ENCODE measurements around the gene CLEC1A. TPM values are rescaled to one million over a fixed set of nuclear protein-coding genes. Genes with fewer than 3 reads are reported as not detected.

The CLEC1A gene, protein sequence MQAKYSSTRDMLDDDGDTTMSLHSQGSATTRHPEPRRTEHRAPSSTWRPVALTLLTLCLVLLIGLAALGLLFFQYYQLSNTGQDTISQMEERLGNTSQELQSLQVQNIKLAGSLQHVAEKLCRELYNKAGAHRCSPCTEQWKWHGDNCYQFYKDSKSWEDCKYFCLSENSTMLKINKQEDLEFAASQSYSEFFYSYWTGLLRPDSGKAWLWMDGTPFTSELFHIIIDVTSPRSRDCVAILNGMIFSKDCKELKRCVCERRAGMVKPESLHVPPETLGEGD
- total RNA-seq (2014; rRNA removed; shearing (Covaris generic)): 0.50 and 1.4 TPM in 2 replicates

DNA sequence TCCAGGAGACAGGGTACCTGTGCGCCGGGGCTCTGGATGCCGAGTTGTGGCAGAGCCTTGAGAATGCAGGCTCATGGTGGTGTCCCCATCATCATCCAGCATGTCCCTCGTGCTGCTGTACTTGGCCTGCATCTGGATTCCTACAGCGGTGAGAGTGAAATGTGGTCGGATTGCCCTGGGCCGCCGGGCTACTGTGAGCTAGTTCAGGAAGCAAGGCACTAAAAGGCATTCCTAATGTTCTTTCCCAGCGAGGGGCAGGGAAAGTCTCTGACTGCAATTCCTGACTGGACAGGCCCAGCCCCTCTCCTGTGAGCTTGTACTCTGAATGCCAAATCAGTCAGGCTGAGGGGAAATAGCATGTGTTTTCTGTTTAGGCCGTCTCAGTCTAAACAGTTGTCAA is at the start of gene CLEC1A:
CLEC1A (minus strand) TSS at position 195 of the 400 bp plus-strand sequence; CDS start at position 132, 63 bp downstream.
- DNase-seq (ENCODE audit: low spot score): peak; percentile 13

DNA sequence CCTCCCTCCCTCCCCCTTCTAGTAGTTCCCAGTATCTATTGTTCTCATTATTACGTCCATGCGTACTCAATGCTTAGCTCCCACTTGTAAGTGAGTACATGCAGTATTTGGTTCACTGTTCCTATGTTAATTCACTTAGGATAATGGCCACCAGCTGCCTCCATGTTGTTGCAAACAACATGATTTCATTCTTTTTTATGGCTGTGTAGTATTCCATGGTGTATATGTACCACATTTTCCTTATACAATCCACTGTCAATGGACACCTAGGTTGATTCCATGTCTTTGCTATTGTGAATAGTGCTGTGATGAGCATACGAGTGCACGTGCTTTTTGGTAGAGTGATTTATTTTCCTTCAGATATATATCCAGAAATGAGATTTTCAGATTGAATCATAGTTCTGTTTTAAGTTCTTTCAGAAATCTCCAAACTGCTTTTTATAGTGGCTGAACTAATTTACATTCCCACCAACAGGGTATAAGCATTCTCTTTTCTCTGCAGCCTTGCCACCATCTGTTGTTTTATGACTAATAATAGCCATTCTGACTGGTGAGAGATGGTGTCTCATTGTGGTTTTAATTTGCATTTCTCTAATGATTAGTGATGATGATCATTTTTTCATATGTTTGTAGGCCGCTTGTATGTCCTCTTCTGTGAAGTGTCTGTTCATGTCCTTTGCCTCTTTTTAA is 49.1 kb upstream of the CLEC1A start:
- no peak for DNase-seq (ENCODE audit: low spot score)

DNA sequence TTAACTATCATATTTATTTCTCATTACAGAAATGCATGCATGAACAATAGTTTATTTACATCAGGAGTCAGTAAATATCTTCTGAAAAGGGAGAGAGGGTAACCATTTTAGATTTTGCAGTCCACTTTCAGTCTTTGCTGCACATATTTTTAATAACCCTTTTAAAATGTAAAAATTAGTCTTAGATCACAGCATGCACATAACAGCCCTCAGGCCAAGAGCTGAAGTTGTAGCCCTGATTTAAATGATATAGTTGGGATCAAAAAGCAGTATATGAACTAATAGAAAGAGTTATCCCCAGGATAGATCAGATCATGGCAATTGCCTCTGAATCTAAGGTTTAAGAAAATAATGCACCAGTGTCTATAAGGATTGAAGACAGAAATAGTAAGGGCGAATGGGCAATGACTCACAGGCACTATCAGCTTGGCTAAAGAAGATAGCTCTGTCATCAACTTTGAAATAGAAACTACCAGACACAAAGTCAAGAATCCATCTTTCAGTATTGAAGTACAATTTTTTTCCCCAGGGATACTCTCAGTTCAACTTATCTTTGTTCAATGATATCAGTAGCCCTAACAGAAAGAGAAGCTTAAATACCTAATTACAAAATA is 44.3 kb upstream of the CLEC1A start:
- DNase-seq (ENCODE audit: low spot score): no peak

DNA sequence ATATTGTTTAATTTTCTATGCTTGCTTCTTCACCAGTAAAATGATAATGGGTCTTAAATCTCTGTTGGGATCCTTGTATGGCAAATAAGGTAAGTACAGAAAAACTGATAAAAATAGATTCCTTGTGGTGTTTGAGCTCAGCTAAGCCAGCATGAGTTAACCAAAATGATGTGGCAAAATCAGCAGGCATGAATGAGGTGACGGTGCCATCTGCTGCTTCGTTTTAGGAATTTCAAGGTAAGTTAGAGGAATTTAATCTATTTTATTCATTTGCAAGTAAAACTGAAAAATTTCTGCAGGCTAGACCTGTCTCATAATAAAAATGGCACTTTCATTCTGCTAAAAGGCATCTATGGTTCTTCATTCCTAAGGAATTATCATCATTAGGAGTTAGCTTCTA is 41.2 kb upstream of the CLEC1A start:
- DNase-seq (ENCODE audit: low spot score): peak; percentile 83

DNA sequence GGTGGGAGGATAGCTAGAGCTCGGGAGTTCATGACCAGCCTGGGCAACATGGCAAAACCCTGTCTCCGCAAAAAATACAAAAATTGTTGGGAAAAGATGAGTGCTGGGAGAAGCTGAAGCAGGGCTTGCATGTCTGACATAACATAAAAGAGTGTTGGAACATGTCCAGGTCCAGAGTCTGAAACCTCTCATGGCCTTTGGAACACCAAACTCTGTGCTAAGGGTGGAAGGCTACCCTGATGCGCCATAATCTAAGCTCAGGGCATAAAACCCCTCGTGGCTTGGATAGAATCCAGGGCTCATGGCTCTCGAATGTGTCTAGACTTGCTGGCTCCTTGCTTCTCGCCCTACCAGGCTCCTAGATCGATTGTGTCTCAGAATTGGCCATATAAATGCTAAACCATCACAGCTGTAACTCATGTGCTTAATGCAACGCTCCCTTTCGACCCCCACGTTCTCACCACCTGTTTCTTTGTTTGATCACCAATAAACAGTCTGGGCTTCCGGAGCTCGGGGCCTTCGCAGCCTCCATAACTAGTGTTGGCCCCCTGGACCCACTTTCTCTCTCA is 37.9 kb upstream of the CLEC1A start:
- no peak for DNase-seq (ENCODE audit: low spot score)

DNA sequence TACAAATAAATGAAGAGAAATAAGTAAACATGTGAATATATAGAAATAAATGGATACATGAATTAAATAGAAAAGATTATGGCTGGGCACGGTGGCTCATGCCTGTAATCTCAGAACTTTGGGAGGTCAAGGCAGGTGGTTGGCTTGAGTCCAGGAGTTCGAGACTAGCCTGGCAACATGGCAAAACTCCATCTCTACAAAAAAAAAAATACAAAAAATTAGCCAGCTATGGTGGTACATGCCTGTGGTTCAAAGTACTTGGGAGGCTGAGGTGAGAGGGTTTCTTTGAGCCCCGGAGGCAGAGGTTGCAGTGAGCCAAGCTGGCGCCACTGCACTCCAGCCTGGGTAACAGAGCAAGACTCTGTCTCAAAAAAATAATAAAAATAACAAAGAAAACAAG is 36.3 kb upstream of the CLEC1A start:
- no peak for DNase-seq (ENCODE audit: low spot score)

DNA sequence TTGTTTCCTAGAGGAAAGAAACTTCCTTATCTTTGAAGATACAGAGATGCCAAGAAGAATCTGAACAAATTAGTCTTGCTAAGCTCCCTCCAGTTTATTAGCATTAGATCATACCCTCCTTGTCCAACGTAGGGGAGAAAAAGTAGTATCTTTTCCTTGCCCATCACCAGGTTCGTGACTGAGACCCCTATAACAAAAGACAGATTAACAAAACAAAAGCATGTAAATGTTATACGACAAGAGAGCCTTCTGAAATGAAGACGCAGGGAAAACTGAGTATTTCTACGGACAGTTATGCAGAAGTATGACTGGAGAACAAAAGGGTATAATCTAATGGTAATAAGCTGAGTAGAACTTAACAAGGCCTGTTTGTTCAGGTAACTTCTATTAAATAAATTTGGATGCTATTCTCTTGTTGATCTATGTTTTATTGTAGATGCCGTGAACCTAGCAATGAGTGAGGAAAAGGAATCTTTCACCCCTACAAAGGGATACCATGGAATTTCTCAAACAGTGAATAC is 34.1 kb upstream of the CLEC1A start:
- no peak for DNase-seq (ENCODE audit: low spot score)

DNA sequence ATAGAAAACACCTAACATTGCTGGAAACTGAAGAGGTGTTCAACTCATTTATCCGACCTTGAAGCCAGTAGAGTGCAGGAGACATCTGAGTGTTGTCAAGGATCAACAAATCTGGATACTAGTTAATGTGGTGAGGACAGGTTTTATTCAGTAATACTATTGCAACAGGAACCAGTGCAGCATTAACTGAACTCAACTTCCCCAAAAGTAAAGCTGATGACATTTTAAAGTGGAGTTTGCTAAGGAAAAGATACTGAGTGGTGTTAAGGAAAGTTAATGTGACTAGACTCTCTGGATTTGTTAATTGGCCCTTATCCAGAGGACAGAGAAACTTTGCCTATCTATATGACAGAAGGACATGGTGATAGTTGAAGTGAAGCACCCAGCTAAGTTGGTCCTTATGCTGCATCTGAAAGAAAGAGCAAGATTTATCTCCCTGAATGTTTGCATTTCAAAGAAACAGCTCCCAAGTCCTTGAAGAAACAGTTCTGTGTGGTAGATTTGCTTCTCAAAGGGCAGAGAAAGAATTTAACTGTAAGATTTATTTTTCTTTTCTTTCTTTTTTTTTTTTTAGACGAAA is 32.4 kb upstream of the CLEC1A start:
- no peak for DNase-seq (ENCODE audit: low spot score)

DNA sequence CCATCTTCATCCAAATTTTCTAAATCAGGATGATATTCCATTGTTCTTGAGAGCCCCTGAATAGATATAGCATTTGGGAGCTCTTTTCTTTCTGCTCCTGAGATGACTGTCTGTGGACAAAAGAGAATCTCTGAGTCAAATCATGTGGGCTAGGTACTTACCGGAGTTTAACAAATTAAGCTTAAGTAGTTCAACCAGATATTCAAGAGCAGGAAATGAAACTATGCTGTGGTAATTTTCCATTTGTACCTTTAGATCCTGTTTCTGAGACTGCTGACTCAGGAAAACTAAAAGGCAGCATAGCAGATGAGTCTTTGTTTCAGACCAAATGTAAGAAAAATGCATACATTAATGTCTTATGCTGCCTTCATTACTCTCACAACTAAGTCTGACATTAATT is 31.3 kb upstream of the CLEC1A start, which contains the start of gene CLEC7A:
CLEC7A (minus strand) TSS at position 158 of the 400 bp plus-strand sequence; CDS start at position 41, 117 bp downstream.
- DNase-seq (ENCODE audit: low spot score): no peak

DNA sequence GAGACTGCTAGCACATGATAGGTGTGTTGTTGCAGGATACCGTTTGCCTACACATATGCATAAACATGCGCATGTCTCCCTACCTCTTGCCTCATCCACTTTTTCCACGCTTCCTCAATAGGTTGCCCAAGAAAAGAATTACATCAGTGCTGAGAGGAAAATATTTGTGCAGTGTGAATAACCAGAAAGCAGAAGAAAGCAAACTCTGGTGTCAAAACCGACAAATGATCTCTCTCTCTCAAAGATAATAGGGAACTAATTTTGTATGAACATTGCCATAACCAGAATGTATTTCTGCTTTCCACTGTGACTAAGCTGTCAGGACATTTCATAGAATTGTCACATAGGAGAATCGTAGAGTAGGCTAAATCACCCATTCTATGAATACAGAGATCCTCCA is 29.9 kb upstream of the CLEC1A start:
- DNase-seq (ENCODE audit: low spot score): no peak

DNA sequence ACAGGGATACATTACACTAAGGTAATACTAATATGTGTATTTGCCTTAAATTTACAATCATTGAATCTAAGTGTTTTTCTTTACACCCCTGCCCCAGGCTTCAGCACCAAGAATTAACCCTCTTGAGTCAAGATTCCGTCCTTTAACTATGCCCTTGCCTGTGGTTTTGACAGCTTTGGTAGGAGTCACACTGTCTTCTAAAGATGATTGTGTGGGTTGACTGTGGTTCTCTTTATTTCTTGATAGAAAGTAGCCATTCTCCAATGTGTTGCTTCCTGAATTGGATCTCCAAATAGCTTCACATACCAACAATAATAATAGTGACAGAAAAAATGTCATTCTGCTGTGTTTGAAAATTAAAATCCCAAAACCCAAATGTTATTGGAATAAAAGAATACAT is 27.6 kb upstream of the CLEC1A start:
- no peak for DNase-seq (ENCODE audit: low spot score)

DNA sequence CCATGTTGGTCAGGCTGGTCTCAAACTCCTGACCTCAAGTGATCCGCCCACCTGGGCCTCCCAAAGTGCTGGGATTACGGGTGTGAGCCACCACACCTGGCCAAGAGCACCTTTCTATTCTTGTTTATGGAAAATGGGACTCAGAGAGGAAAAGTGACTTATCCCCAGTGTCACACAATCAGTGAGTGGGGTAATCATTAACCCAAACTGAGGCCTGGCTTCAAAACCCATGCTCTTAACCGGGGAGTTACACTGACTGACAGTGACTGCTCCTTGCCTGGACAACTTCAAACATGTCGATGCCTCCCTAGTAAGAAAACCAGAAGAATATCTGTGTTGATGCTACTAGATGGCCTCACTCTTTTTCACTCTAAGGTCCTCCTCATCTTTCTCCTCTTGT is 23.9 kb upstream of the CLEC1A start:
- no peak for DNase-seq (ENCODE audit: low spot score)

DNA sequence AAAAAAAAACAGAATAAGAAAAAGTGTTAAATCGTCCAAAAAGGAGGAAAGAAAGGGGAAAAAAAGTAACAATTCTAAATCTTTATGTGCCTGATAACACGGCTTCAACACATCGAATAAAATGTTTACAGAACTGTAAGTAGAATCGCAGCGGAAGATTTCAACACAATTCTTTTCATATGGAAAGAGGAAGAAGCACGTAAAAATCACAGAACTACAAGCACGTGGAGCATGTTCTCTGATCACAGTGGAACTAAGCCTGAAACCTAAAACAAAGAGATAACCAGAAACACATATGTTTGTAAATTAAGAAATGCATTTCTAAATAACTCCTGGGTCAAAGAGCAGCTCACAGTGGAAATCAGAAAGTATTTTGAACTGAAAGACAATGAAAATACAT is 22.5 kb upstream of the CLEC1A start:
- DNase-seq (ENCODE audit: low spot score): no peak

DNA sequence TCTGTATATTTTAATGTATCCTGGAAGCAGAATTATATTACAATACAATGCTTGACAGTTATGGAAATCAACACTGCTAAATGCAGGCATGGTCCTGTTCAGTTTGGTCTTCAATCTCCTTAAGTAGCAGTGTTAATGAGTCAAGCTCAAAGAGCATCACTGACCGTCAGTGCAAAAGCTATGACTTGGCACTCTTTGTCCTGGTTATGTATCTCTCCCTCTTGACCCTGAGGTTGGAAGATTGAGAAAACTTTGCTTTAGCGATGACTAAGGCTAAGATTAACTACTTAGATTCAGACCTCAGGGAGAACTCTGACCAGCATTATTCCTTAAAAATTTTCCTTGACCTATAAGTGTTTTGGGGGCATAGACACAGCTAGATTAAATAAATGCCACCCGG is 20.3 kb upstream of the CLEC1A start:
- no peak for DNase-seq (ENCODE audit: low spot score)

DNA sequence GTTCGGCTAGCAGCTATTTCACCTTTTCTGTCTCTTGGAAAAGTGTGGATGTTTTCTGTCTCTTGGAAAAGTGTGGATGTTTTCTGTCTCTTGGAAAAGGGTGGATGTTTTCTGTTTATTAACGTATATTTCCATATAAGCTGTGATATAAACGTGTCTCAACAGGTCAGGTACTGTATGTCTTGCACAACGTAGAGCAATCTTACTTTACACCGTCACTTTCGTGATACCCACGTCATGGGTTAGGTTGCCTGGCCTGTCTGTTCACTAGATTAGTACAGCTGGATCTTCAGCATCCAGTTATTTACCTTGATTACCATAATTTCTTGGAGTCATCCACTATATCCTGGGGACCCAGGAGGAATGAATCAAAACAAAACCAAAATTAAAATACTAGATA is 17.1 kb upstream of the CLEC1A start:
- DNase-seq (ENCODE audit: low spot score): no peak

DNA sequence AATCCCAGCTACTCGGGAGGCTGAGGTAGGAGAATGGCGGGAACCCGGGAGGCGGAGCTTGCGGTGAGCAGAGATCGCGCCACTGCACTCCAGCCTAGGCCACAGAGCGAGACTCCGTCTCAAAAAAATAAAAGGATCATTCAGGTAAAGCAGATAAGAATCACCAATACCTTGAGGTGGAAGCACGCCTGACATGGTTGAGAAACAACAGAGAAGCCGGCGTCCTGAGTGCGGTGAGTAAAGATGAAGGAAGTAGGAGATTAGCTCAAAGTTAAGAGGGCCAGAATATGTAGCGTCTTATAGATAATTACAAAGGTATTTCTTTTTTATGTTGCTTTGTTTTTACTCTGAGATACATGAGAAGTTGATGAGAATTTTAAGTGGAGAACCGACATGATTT is 16.5 kb upstream of the CLEC1A start:
- DNase-seq (ENCODE audit: low spot score): no peak

DNA sequence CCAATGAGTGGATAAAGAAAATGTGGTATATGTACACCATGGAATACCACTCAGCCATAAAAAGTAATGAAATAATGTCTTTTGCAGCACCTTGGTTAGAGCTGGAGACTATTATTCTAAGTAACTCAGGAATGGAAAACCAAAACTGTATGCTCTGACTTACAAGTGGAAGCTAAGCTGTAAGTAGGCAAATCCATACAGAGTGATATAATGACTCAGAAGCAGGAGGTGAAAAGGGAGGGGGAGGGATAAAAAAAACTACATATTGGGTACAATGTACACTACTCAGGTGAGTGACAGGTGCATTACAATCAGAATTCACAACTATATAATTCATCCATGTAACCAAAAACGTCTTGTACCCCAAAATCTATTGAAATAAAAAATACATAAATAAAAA is 15.1 kb upstream of the CLEC1A start:
- DNase-seq (ENCODE audit: low spot score): no peak

DNA sequence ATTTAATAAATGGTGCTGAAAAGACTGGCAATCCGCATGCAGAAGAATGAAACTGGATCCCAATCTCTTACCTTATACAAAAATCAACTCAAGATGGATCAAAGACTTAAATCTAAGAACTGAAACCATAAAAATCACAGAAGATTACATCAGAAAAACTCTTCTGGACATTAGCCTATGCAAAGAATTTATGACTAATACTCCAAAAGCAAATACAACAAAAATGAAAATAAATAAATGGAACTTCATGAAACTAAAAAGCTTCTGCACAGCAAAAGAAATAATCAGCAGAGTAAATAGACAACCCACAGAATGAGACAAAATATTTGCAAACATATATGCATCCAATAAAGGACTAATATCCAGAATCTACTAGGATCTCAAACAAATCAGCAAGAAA is 14.3 kb upstream of the CLEC1A start:
- no peak for DNase-seq (ENCODE audit: low spot score)

DNA sequence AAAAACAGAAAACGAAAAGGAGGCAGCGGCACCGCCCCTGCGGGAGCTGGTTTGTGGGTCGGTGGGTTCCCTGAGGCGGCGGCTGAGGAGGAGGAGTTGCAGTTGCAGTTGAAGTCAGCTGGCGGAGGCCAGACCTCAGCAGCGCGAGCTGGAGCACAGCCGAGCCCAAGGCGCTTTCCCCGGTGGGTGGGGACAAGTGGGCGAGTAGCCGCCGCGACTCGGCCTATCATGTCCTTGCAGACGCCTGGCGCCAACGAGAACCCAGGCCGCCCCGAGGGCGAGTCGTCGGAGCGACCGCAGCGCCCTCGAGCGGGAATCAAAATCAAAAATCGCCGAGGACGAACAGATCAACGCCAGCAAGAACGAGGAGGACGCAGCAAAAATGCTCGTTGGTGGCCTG is 12.7 kb upstream of the CLEC1A start:
- no peak for DNase-seq (ENCODE audit: low spot score)

DNA sequence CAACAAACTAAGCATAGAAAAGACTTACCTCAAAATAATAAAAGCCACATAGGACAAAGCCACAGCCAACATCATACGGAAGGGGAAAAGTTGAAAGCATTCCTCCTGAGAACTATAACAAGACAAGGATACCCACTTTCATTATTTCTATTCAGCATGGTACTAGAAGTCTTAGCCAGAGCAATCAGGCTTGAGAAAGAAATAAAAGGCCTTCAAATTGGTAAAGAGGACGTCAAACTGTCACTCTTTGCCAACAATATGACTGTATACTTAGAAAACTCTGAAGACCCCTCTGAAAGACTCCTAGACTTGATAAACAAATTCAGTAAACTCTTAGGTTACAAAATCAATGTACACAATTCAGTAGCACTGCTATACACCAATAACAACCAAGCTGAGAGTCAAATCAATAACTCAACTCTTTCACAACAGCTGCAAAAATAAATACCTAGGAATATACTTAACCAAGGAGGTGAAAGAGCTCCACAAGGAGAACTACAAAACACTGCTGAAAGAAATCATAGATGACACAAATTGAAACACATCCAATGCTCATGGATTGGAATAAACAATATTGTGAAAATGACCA is 11.6 kb upstream of the CLEC1A start:
- DNase-seq (ENCODE audit: low spot score): no peak

DNA sequence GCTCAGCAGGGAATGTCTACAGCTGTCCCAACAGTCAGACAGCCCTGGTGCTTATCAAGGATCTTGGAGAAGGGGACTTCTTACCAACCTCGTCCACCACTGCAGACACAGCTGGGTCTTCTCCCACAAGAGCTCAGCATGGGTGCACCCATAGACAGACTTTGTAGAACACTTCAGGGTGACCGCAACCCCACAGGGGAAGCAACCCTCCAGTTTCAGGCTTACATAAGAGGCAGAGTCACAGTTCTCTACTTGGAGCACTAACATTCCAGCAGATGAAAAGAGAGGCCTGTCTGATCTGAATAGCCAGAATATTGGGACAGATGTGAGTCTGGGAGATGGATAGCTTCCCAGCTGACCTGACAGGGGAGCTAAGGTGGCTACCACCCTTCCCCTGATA is 3.5 kb upstream of the CLEC1A start:
- DNase-seq (ENCODE audit: low spot score): no peak
